Measurements from ENCODE around the gene IL25. TPM values are rescaled to one million over a fixed set of nuclear protein-coding genes. Genes with fewer than 3 reads are reported as not detected.

The IL25 gene
- total RNA-seq, 1 donor from 2014 or later = not detected

DNA sequence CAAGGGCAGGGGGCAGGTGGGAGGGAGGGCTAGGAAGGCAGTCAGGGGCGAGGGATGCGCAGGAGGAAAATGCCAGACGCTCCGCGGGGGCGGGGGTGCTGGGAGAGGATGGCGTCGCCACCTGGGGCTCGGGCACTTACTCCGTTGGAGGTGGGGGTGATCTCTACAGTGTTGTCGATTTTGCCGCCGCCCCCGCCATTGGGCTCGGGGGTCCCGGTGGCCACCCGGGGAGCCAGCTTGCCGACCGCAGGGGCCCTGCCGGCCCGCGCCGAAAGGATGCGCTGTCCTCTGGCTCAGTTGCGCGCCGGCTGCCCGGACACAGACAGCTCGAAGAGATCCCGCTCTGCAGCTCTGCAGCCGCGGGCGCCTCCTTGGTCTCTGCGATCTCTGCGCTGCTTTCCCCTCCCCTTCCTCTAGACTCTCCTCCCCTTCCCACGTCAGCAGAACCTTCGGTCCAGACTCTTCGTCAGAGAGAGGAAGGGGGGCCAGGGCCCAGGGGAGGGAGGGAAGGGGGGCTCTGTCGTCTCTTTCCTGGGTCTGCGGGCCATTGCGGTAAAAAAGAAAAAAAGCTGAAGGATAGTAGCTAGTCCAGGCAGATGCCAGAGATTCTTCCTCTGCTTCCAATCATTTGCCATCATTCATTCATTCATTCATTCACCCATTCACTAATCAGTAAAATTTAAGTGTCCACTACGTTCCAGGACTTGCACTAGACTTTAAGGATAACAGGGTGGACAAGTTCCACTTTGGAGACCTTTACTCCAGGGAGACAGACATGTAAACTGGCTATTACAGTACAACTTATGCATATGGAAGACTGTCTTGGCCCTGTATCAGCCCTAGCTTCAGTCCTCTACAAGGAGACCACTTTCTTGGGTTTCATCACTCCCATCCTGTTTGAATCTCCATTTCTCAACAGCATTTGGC lies 19.8 kb upstream of the IL25 start, which contains the start of gene SLC22A17:
Gene SLC22A17 (minus strand): TSS at position 382 of the 927 bp plus-strand sequence.
- intact Hi-C loops (cut with micrococcal nuclease) = loop anchor here (2.0 kb wide), 1 partner anchor 52 kb away; no protein-coding TSS in a partner anchor

GRCh38 chr14:23353433-23353780 lies 19.2 kb upstream of the IL25 start:
- intact Hi-C loops (cut with micrococcal nuclease) = loop anchor here (2.0 kb wide), 1 partner anchor 53 kb away; no protein-coding TSS in a partner anchor

GRCh38 chr14:23354990-23355389 lies 17.6 kb upstream of the IL25 start:
- intact Hi-C loops (cut with micrococcal nuclease) = no loop called here

DNA sequence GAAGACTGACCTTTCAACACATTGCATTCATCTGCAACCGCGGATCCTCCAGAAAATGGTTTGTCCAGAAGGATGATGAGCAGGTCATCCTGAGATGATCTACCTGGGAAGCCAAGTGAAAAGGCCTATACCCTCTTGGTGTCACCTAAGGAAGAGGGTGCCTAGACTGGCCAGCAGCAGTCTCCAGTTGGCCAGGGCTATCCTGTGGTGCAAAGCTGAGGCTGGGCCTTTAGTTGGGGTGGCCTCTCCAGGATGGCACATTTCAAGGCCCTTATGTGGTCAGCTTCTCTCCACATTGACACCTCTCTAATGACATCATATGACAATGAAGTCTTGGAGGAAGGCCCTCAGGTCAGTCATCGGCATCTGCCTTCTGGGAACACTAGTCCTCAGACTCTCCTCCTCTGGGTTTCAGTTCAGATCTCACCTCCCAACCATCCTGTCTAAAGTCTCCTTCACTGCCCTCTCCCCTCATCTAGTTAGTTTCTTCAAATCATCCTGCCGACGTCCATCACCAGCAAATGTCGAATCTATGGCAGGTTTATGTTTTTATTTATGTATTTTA lies 16.7 kb upstream of the IL25 start:
- intact Hi-C loops (cut with micrococcal nuclease) = no loop called here

DNA sequence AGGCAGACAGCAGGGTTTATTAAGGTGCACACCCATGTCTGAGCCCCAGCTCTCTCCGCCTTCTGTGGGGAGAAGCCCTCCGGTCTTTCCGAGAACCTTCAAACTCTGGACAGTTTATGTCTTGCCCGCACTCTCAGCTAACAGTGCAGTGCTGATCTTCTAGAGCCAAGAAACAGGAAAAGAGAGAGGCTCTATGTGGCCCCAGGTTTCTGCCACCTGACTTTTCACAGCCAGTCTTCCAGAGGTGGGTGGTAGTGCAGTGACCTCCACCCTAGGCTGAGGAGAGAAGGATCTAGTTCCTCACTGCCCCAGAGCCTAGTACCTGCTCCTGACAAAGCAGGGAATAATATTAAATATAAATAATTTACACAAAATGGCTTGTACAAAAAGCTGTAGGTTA lies 15.9 kb upstream of the IL25 start:
- intact Hi-C loops (cut with micrococcal nuclease) = no loop called here

DNA sequence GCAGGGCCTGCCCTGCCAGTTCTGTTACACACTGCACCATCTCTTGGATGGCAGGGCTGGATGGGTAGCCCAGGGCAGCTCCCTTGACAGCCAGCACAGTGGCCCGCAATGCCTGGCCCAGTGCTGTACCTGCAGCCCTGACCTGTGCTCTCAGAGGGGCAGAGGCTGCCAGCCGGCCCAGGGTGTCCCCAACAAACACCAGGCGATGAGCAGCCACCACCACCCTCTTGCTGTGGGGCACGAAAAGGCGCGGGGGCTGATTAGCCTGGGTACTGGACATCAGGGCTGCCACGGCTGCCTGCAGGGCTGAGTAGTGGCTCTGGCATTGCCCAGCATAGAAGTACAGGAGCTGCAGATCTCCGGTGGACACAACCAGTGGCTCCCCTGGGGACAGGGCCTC lies 15.3 kb upstream of the IL25 start:
- intact Hi-C loops (cut with micrococcal nuclease) = no loop called here

- intact Hi-C loops (cut with micrococcal nuclease) = no loop called here
Measured at GRCh38 chr14:23358042-23358441, 14.6 kb upstream of the IL25 start.

- intact Hi-C loops (cut with micrococcal nuclease) = no loop called here
Measured at GRCh38 chr14:23358553-23359166, 13.9 kb upstream of the IL25 start.

GRCh38 chr14:23359167-23359626 lies 13.4 kb upstream of the IL25 start:
- intact Hi-C loops (cut with micrococcal nuclease) = no loop called here

GRCh38 chr14:23359722-23360447 lies 12.7 kb upstream of the IL25 start:
- intact Hi-C loops (cut with micrococcal nuclease) = no loop called here

- intact Hi-C loops (cut with micrococcal nuclease) = no loop called here
Measured at GRCh38 chr14:23360496-23360895, 12.1 kb upstream of the IL25 start.

- intact Hi-C loops (cut with micrococcal nuclease) = no loop called here
Measured at GRCh38 chr14:23361320-23361719, 11.3 kb upstream of the IL25 start.

- intact Hi-C loops (cut with micrococcal nuclease) = no loop called here
Measured at GRCh38 chr14:23361763-23362162, 10.8 kb upstream of the IL25 start.

DNA sequence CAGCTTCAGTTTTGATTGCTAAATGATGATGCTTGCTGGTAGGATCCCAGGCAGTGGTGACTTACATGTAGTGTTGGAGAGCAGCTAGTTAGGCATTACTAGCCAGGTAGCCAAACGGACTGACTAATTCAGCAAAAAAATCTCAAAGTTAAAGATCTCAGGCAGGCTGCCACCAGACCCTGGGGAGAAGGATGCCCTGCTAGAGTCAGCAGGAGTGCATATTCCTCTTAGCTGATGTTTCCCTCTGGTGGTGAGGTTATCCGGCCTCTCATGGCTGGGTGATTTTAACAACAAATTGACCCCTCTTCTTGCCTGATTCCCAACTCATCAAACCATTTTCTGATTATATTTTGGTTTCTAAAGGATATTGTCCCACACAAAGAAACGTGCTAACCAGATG lies 10.4 kb upstream of the IL25 start:
- intact Hi-C loops (cut with micrococcal nuclease) = no loop called here

GRCh38 chr14:23364164-23365035 lies 8.2 kb upstream of the IL25 start:
- intact Hi-C loops (cut with micrococcal nuclease) = no loop called here

- intact Hi-C loops (cut with micrococcal nuclease) = no loop called here
Measured at GRCh38 chr14:23365036-23365731, 7.4 kb upstream of the IL25 start, which contains the start of gene EFS. Gene EFS, minus strand, starts transcription at chr14:23365172. Its CDS starts 147 bp downstream, at chr14:23365025.

GRCh38 chr14:23365732-23366425 lies 6.7 kb upstream of the IL25 start:
- intact Hi-C loops (cut with micrococcal nuclease) = no loop called here

GRCh38 chr14:23366426-23366921 lies 6.1 kb upstream of the IL25 start:
- intact Hi-C loops (cut with micrococcal nuclease) = no loop called here

DNA sequence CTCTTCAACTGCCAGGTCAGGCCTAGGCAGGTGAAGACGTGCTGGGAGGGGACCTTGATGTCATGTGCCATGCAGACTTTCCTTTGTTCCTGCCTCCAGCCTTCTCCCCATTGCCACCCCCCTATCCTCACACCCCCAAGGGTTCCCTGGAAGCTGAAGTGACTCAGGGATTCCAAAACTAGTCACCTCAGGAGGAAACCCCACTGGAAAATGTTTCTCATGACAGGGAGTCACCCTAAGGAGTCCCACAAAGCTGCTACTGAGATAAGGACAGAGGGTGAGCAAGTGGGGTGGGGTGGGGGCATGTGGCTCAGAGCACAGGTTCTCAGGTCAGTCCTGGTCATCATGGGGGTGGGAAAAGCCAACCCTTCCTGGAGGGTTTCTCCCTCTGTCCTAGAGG lies 2.4 kb upstream of the IL25 start:
- intact Hi-C loops (cut with micrococcal nuclease) = no loop called here

All from T-helper 1 cell treated with Interleukin-12 subunit alpha and Interleukin-12 subunit beta and Interleukin-4 antibody, amounts not matched to agents 30 ng/mL and 1 ng/mL, for 36 hours (primary cell).